Mucosa of stomach (tissue), 1 donor: ENCODE data around the gene C1QB.

Experiments
- H3K27me3 ChIP-seq: one replicate; pipeline ENCODE4 v1.7.0; 2013; ENCODE audit warnings: mild to moderate bottlenecking, low read length; ENCODE audit not compliant: control insufficient read depth, insufficient read depth
- H3K36me3 ChIP-seq: one replicate; pipeline ENCODE4 v1.7.0; 2013; ENCODE audit warnings: low read length; ENCODE audit not compliant: control insufficient read depth, insufficient read depth
- H3K4me1 ChIP-seq: one replicate; pipeline ENCODE4 v1.7.0; 2013; ENCODE audit warnings: mild to moderate bottlenecking, low read length; ENCODE audit not compliant: control insufficient read depth, insufficient read depth
- H3K4me3 ChIP-seq: one replicate; pipeline ENCODE4 v1.7.0; 2013; ENCODE audit warnings: low read length
- H3K9ac ChIP-seq: one replicate; pipeline ENCODE4 v1.7.0; 2013; ENCODE audit warnings: mild to moderate bottlenecking, low read length, moderate library complexity
- H3K9me3 ChIP-seq: one replicate; pipeline ENCODE4 v1.7.0; 2013; ENCODE audit warnings: mild to moderate bottlenecking, low read length, moderate library complexity; ENCODE audit not compliant: control insufficient read depth
- donor health status: Pancreatic carcinoma.

Gene C1QB

GRCh38 chr1:22652881-22653316, at the start of gene C1QB:
C1QB (plus strand) TSS chr1:22653236; CDS start chr1:22659463, 6,227 bp downstream.
- Histone ChIP-seq H3K9ac (no peak within 1 kb of the TSS), H3K4me3 (no peak within 1 kb of the TSS), H3K9me3 (no peaks in the 10 kb centered on the region), H3K27me3 (peaks cover 5% of the 10 kb centered on the region), H3K4me1 (no peaks in the 10 kb centered on the region), H3K36me3 (no peaks in the 10 kb centered on the region)

GRCh38 chr1:22606161-22606560, 46.9 kb upstream of the C1QB start:
- Histone ChIP-seq H3K9ac (no peak overlapping the region), H3K4me3 (no peak overlapping the region), H3K4me1 (no peaks in the 10 kb centered on the region), H3K36me3 (no peaks in the 10 kb centered on the region), H3K9me3 (no peaks in the 10 kb centered on the region), H3K27me3 (peaks cover 16% of the 10 kb centered on the region)

- no peaks in the 10 kb centered on the region for H3K36me3 ChIP-seq
- no peak overlapping the region for H3K4me3 ChIP-seq
- no peaks in the 10 kb centered on the region for H3K9me3 ChIP-seq
- no peak overlapping the region for H3K9ac ChIP-seq
- no peaks in the 10 kb centered on the region for H3K4me1 ChIP-seq
- H3K27me3 ChIP-seq: peaks cover 17% of the 10 kb centered on the region
These were observed 45.9 kb upstream of the C1QB start for GRCh38 chr1:22607154-22607553.

- Histone ChIP-seq H3K9ac (no peak overlapping the region), H3K36me3 (no peaks in the 10 kb centered on the region), H3K4me1 (no peaks in the 10 kb centered on the region), H3K4me3 (no peak overlapping the region), H3K27me3 (peaks cover 11% of the 10 kb centered on the region), H3K9me3 (no peaks in the 10 kb centered on the region)
These were observed 44.7 kb upstream of the C1QB start for GRCh38 chr1:22608361-22608760.

GRCh38 chr1:22609291-22609690, 43.7 kb upstream of the C1QB start:
- H3K4me1 ChIP-seq: no peaks in the 10 kb centered on the region
- H3K9ac ChIP-seq: no peak overlapping the region
- no peaks in the 10 kb centered on the region for H3K9me3 ChIP-seq
- no peak overlapping the region for H3K4me3 ChIP-seq
- no peaks in the 10 kb centered on the region for H3K36me3 ChIP-seq
- peaks cover 4% of the 10 kb centered on the region for H3K27me3 ChIP-seq

- no peaks in the 10 kb centered on the region for H3K36me3 ChIP-seq
- no peaks in the 10 kb centered on the region for H3K9me3 ChIP-seq
- H3K4me1 ChIP-seq: no peaks in the 10 kb centered on the region
- no peak overlapping the region for H3K4me3 ChIP-seq
- H3K27me3 ChIP-seq: peaks cover 4% of the 10 kb centered on the region
- no peak overlapping the region for H3K9ac ChIP-seq
These were observed 41.5 kb upstream of the C1QB start for GRCh38 chr1:22611530-22611947.

- no peak overlapping the region for H3K4me3 ChIP-seq
- no peaks in the 10 kb centered on the region for H3K4me1 ChIP-seq
- H3K27me3 ChIP-seq: peaks cover 11% of the 10 kb centered on the region
- H3K9me3 ChIP-seq: no peaks in the 10 kb centered on the region
- no peaks in the 10 kb centered on the region for H3K36me3 ChIP-seq
- H3K9ac ChIP-seq: no peak overlapping the region
These were observed 40.1 kb upstream of the C1QB start for GRCh38 chr1:22612671-22613571.

- Histone ChIP-seq H3K9me3 (no peaks in the 10 kb centered on the region), H3K4me1 (no peaks in the 10 kb centered on the region), H3K36me3 (no peaks in the 10 kb centered on the region), H3K4me3 (no peak overlapping the region), H3K27me3 (peaks cover 18% of the 10 kb centered on the region), H3K9ac (no peak overlapping the region)
These were observed 39.5 kb upstream of the C1QB start for GRCh38 chr1:22613572-22613918.

- no peaks in the 10 kb centered on the region for H3K9me3 ChIP-seq
- no peaks in the 10 kb centered on the region for H3K36me3 ChIP-seq
- no peak overlapping the region for H3K4me3 ChIP-seq
- H3K9ac ChIP-seq: no peak overlapping the region
- H3K27me3 ChIP-seq: peaks cover 20% of the 10 kb centered on the region
- H3K4me1 ChIP-seq: no peaks in the 10 kb centered on the region
These were observed 39.1 kb upstream of the C1QB start for GRCh38 chr1:22613951-22614350.

- H3K36me3 ChIP-seq: no peaks in the 10 kb centered on the region
- no peaks in the 10 kb centered on the region for H3K4me1 ChIP-seq
- H3K4me3 ChIP-seq: no peak overlapping the region
- peaks cover 20% of the 10 kb centered on the region for H3K27me3 ChIP-seq
- H3K9me3 ChIP-seq: no peaks in the 10 kb centered on the region
- no peak overlapping the region for H3K9ac ChIP-seq
These were observed 37.1 kb upstream of the C1QB start for GRCh38 chr1:22615886-22616285.

- Histone ChIP-seq H3K4me1 (no peaks in the 10 kb centered on the region), H3K27me3 (peaks cover 23% of the 10 kb centered on the region), H3K36me3 (no peaks in the 10 kb centered on the region), H3K9ac (no peak overlapping the region), H3K9me3 (no peaks in the 10 kb centered on the region), H3K4me3 (no peak overlapping the region)
These were observed 36.5 kb upstream of the C1QB start for GRCh38 chr1:22616571-22616970.

- no peak overlapping the region for H3K9ac ChIP-seq
- H3K36me3 ChIP-seq: no peaks in the 10 kb centered on the region
- H3K9me3 ChIP-seq: no peaks in the 10 kb centered on the region
- no peaks in the 10 kb centered on the region for H3K4me1 ChIP-seq
- H3K4me3 ChIP-seq: no peak overlapping the region
- H3K27me3 ChIP-seq: peaks cover 25% of the 10 kb centered on the region
These were observed 35.0 kb upstream of the C1QB start for GRCh38 chr1:22618056-22618455.
